ENCODE data around the gene DYSF. TPM values are rescaled to one million over a fixed set of nuclear protein-coding genes. Genes with fewer than 3 reads are reported as not detected.

The DYSF gene
- total RNA-seq, 1 experiment from 2014 or later = 0.89 TPM

DNA sequence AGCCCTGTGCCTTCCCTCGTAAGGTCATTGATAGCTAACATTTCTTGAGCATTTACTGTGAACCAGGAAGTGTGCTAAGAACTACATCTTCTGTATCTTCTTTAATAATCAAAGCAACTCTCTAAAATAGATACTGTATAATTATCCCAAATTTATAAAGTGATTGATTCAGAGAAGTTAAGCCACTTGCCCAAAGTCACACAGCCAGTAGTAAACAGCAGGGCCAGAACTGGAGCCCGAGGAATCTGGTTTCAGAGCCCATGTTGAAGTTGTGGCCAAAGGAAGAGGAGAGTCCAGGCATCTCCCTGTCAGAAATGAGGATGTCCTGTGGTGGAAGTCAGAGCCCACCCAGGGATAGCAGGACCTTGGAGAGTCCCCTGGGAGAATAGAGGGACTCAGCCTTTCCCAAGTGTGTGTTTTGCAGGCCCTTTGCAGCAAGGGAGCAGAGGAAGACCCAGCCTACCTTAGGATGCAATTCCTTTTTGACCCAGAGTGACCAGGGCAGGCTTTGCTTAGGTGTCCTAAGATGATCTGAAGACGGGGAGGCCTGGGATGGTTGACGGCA, 134.2 kb downstream of the DYSF start:
- RAD21 ChIA-PET (ENCODE audit: low non-redundant PET in 1 of 2, low total read pairs in 2 of 2, uncharacterized antibody in 2 of 2, unreplicated experiment in 2 of 2) = no interaction called here
- no peak overlapping the region for H3K27ac ChIP-seq (ENCODE audit: low read depth, low read length)
- H3K4me1 ChIP-seq (ENCODE audit: control insufficient read depth in 1 of 2, insufficient read depth in 2 of 2, low read length in 2 of 2) = no peaks in the 10 kb centered on the region
- H3K9me2 ChIP-seq (ENCODE audit: insufficient read depth) = no peaks in the 10 kb centered on the region
- H2AFZ ChIP-seq (ENCODE audit: low read depth, low read length, poor library complexity, severe bottlenecking) = no peak overlapping the region
- CTCF ChIA-PET = no interaction called here
- H3K4me2 ChIP-seq (ENCODE audit: low read length) = no peak overlapping the region
- intact Hi-C loops (cut with micrococcal nuclease) = no loop called here
- no peaks in the 10 kb centered on the region for H3K79me2 ChIP-seq (ENCODE audit: insufficient read depth, low read length)
- TF ChIP-seq SP1 (IDR thresholded peaks at IDR 0.05; ENCODE audit: low read depth) = no peak
- no peak for TF ChIP-seq POLR2AphosphoS5 (IDR thresholded peaks at IDR 0.05; ENCODE audit: low read depth, low read length)
- TF ChIP-seq, protein P1, sequence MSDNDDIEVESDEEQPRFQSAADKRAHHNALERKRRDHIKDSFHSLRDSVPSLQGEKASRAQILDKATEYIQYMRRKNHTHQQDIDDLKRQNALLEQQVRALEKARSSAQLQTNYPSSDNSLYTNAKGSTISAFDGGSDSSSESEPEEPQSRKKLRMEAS (IDR thresholded peaks at IDR 0.05) = no peak
- POLR2A ChIA-PET = no interaction called here
- H3K27me3 ChIP-seq (ENCODE audit: insufficient read depth, low read length) = no peaks in the 10 kb centered on the region
- DNase-seq (ENCODE audit: low read depth, low spot score) (no peak), ATAC-seq (no peak)
- no peak overlapping the region for H3K4me3 ChIP-seq (replicated peaks in 1 of 2; ENCODE audit: low read depth in 1 of 2, low read length in 2 of 2)
- H3K9ac ChIP-seq (ENCODE audit: low read length) = no peak overlapping the region
- H3K36me3 ChIP-seq (ENCODE audit: control insufficient read depth in 1 of 2, insufficient read depth in 2 of 2, low read length in 2 of 2) = no peaks in the 10 kb centered on the region
- H4K20me1 ChIP-seq (ENCODE audit: insufficient read depth) = no peaks in the 10 kb centered on the region
- no TSS peak for BruUV-seq (replicated peaks)
- H3K9me3 ChIP-seq (ENCODE audit: control insufficient read depth in 1 of 2, insufficient read depth in 1 of 2, low read depth in 1 of 2, low read length in 2 of 2) = no peaks in the 10 kb centered on the region

- no peaks in the 10 kb centered on the region for H3K27me3 ChIP-seq (ENCODE audit: insufficient read depth, low read length)
- H3K9me2 ChIP-seq (ENCODE audit: insufficient read depth) = no peaks in the 10 kb centered on the region
- H3K4me2 ChIP-seq (ENCODE audit: low read length) = no peak overlapping the region
- DNase-seq (ENCODE audit: low read depth, low spot score) = no peak
- no peak overlapping the region for H3K27ac ChIP-seq (ENCODE audit: low read depth, low read length)
- BruUV-seq (replicated peaks) = no TSS peak
- H3K9ac ChIP-seq (ENCODE audit: low read length) = no peak overlapping the region
- RAD21 ChIA-PET (ENCODE audit: low non-redundant PET in 1 of 2, low total read pairs in 2 of 2, uncharacterized antibody in 2 of 2, unreplicated experiment in 2 of 2) = no interaction called here
- POLR2A ChIA-PET = no interaction called here
- no peaks in the 10 kb centered on the region for H3K4me1 ChIP-seq (ENCODE audit: control insufficient read depth in 1 of 2, insufficient read depth in 2 of 2, low read length in 2 of 2)
- no peak overlapping the region for H3K4me3 ChIP-seq (replicated peaks in 1 of 2; ENCODE audit: low read depth in 1 of 2, low read length in 2 of 2)
- no peaks in the 10 kb centered on the region for H4K20me1 ChIP-seq (ENCODE audit: insufficient read depth)
- H3K9me3 ChIP-seq (ENCODE audit: control insufficient read depth in 1 of 2, insufficient read depth in 1 of 2, low read depth in 1 of 2, low read length in 2 of 2) = no peaks in the 10 kb centered on the region
- CTCF ChIA-PET = no interaction called here
- intact Hi-C loops (cut with micrococcal nuclease) = no loop called here
- TF ChIP-seq EGR1 (IDR thresholded peaks at IDR 0.05; ENCODE audit: low read depth) = no peak
- TF ChIP-seq YY1 (IDR thresholded peaks at IDR 0.05; ENCODE audit: extremely low read depth, insufficient replicate concordance, low read depth, low read length) = no peak
- TF ChIP-seq SRF (IDR thresholded peaks at IDR 0.05; ENCODE audit: low read depth) = no peak
- TF ChIP-seq EZH2 (IDR thresholded peaks at IDR 0.05) = no peak
- H2AFZ ChIP-seq (ENCODE audit: low read depth, low read length, poor library complexity, severe bottlenecking) = no peak overlapping the region
- no peak for ATAC-seq
- H3K79me2 ChIP-seq (ENCODE audit: insufficient read depth, low read length) = no peaks in the 10 kb centered on the region
- H3K36me3 ChIP-seq (ENCODE audit: control insufficient read depth in 1 of 2, insufficient read depth in 2 of 2, low read length in 2 of 2) = no peaks in the 10 kb centered on the region
These were observed 135.3 kb downstream of the DYSF start for GRCh38 chr2:71588497-71589170.
